Natural killer cell (primary cell): ENCODE data around the gene DGLUCY. TPM values are rescaled to one million over a fixed set of nuclear protein-coding genes. Genes with fewer than 3 reads are reported as not detected.

ENCODE experiments used
- ATAC-seq, 3 donors: fragments of 150-1000 bp in 2 of 3; fragments of 200-7000 bp in 1 of 3; cut with Tn5 transposase; 1 replicate in 1 of 3; 2 replicates in 2 of 3; pipeline ENCODE4 v1.10.0; 2021; ENCODE audit warnings: mild to moderate bottlenecking in 2 of 3, moderate library complexity in 2 of 3
- DNase-seq, 2 donors: peaks; one replicate each; pipeline versions ENCODE4 v3.0.0 to v3.0.0-alpha.2; 2013 to 2021; ENCODE audit warnings: mixed read lengths in 1 of 2
- H3K27ac ChIP-seq: one replicate; pipeline ENCODE4 v1.5.1; 2013; ENCODE audit warnings: mild to moderate bottlenecking, low read length
- H3K27me3 ChIP-seq: one replicate; pipeline ENCODE4 v1.6.1; 2013; ENCODE audit warnings: low read length; ENCODE audit not compliant: control insufficient read depth, insufficient read depth
- H3K36me3 ChIP-seq: one replicate; pipeline ENCODE4 v1.6.1; 2013; ENCODE audit warnings: low read length; ENCODE audit not compliant: control insufficient read depth, insufficient read depth
- H3K4me1 ChIP-seq: one replicate; pipeline ENCODE4 v1.6.1; 2013; ENCODE audit warnings: low read length; ENCODE audit not compliant: control insufficient read depth, insufficient read depth
- H3K4me3 ChIP-seq: one replicate; pipeline ENCODE4 v1.5.1; 2013; ENCODE audit warnings: low read length
- H3K9me3 ChIP-seq: one replicate; pipeline ENCODE4 v1.6.1; 2013; ENCODE audit warnings: low read length; ENCODE audit not compliant: control insufficient read depth, insufficient read depth
- H3K27ac Mint-ChIP-seq, 2 donors: one replicate each; pipeline ENCODE4 v1.8.0; 2022; ENCODE audit warnings: mild to moderate bottlenecking in 2 of 2, mixed read lengths in 2 of 2, moderate library complexity in 1 of 2
- H3K27me3 Mint-ChIP-seq, 2 donors: one replicate each; pipeline ENCODE4 v1.8.0; 2022; ENCODE audit warnings: low read depth in 2 of 2, mixed read lengths in 2 of 2
- H3K36me3 Mint-ChIP-seq: one replicate; pipeline ENCODE4 v1.8.0; 2022; ENCODE audit warnings: mixed read lengths
- H3K4me1 Mint-ChIP-seq, 2 donors: one replicate each; pipeline ENCODE4 v1.8.0; 2022; ENCODE audit warnings: mixed read lengths in 2 of 2
- H3K4me3 Mint-ChIP-seq: one replicate; pipeline ENCODE4 v1.8.0; 2022; ENCODE audit warnings: mild to moderate bottlenecking, moderate library complexity, mixed read lengths
- H3K9me3 Mint-ChIP-seq, 2 donors: one replicate each; pipeline ENCODE4 v1.8.0; 2022; ENCODE audit warnings: mixed read lengths in 2 of 2
- CTCF ChIP-seq: fragments of 200-600 bp; IDR thresholded peaks from one replicate; pipeline ENCODE4 v1.8.0; 2022; ENCODE audit warnings: antibody characterized with exemption
- WGBS: methylation state at CpG from one replicate; pipeline ENCODE4 v1.1.7; 2013; ENCODE audit warnings: missing lambda C conversion rate; ENCODE audit not compliant: insufficient coverage; 5-methylcytosine and 5-hydroxymethylcytosine counted together
- intact Hi-C: fragments of 100-400 bp; cut with micrococcal nuclease; formaldehyde crosslinking; loops from one replicate; pipeline ENCODE4 v1.14.2; 2022
- total RNA-seq, 4 donors: library from RNA; stranded (reverse); fragments of 120-200 nt in 1 of 4; gene quantifications; one replicate each; pipeline versions ENCODE4 v1.2.3 to v1.2.4, GENCODE V29; 2013 to 2022

The DGLUCY gene
- total RNA-seq, 3 donors from 2014 or later (not counting 1 experiment from before 2014, with no cell fraction given) = 108 to 142 (median 110) TPM

DNA sequence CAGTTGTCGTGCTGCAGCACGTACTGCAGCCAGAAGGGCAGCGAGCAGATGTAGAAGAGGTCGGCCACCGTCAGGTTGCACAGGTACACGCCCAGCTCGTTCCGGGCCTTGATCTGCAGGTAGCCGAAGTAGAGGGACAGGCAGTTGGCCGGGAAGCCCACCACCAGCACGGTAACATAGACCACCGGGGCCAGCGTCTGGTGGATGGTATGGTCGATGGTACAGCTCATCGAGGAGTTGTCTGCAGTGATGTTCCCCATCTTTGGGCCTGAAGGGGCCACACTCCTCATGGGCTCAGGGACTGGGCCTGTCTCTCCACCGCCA, 120.9 kb downstream of the DGLUCY start:
- H3K27ac ChIP-seq = no peak overlapping the region
- Mint-ChIP-seq H3K9me3 (peaks cover 0 to 2% of the 10 kb centered on the region in 2 donors), H3K27ac (peak overlapping the region; percentile 57 to 65), H3K27me3 (no peaks in the 10 kb centered on the region), H3K4me1 (peaks cover 65 to 78% of the 10 kb centered on the region in 2 donors), H3K4me3 (no peak overlapping the region), H3K36me3 (peaks cover 7% of the 10 kb centered on the region)
- no peak for ATAC-seq
- no peaks in the 10 kb centered on the region for H3K9me3 ChIP-seq
- no peak for DNase-seq
- intact Hi-C loops = no loop called here
- H3K4me1 ChIP-seq = peaks cover 64% of the 10 kb centered on the region
- TF ChIP-seq CTCF = no peak
- H3K4me3 ChIP-seq = no peak overlapping the region
- WGBS = 97% methylated on average over 16 of the region's 16 CpGs
- H3K36me3 ChIP-seq = peaks cover 29% of the 10 kb centered on the region
- H3K27me3 ChIP-seq = no peaks in the 10 kb centered on the region

GRCh38 chr14:91235841-91236240, 122.0 kb downstream of the DGLUCY start:
- H3K9me3 Mint-ChIP-seq = no peaks in the 10 kb centered on the region
- no peak for ATAC-seq
- H3K36me3 Mint-ChIP-seq = peaks cover 7% of the 10 kb centered on the region
- H3K27me3 Mint-ChIP-seq = no peaks in the 10 kb centered on the region
- intact Hi-C loops = no loop called here
- WGBS = 92% methylated on average over 6 of the region's 7 CpGs
- H3K4me1 Mint-ChIP-seq = peaks cover 65 to 77% of the 10 kb centered on the region in 2 donors
- Histone ChIP-seq H3K4me3 (no peak overlapping the region), H3K36me3 (peaks cover 29% of the 10 kb centered on the region), H3K4me1 (peaks cover 61% of the 10 kb centered on the region), H3K27me3 (no peaks in the 10 kb centered on the region), H3K9me3 (no peaks in the 10 kb centered on the region), H3K27ac (no peak overlapping the region)
- H3K4me3 Mint-ChIP-seq = no peak overlapping the region
- no peak for TF ChIP-seq CTCF
- DNase-seq = no peak
- peak overlapping the region; percentile 29 to 65 for H3K27ac Mint-ChIP-seq

GRCh38 chr14:91237219-91237618, 123.3 kb downstream of the DGLUCY start:
- H3K4me1 ChIP-seq = peaks cover 60% of the 10 kb centered on the region
- H3K27ac ChIP-seq = no peak overlapping the region
- no peaks in the 10 kb centered on the region for H3K27me3 ChIP-seq
- H3K9me3 Mint-ChIP-seq = no peaks in the 10 kb centered on the region
- peaks cover 29% of the 10 kb centered on the region for H3K36me3 ChIP-seq
- H3K4me3 Mint-ChIP-seq = peak overlapping the region; percentile 4
- H3K27me3 Mint-ChIP-seq = no peaks in the 10 kb centered on the region
- DNase-seq (no peak), ATAC-seq (no peak)
- TF ChIP-seq CTCF = no peak
- H3K4me3 ChIP-seq = no peak overlapping the region
- 96% methylated on average over 6 of the region's 7 CpGs for WGBS
- peak overlapping the region; percentile 8 to 86 for H3K27ac Mint-ChIP-seq
- peaks cover 7% of the 10 kb centered on the region for H3K36me3 Mint-ChIP-seq
- peaks cover 65 to 77% of the 10 kb centered on the region in 2 donors for H3K4me1 Mint-ChIP-seq
- no peaks in the 10 kb centered on the region for H3K9me3 ChIP-seq
- intact Hi-C loops = no loop called here

GRCh38 chr14:91238085-91238484, 124.2 kb downstream of the DGLUCY start:
- Histone ChIP-seq H3K4me3 (no peak overlapping the region), H3K9me3 (no peaks in the 10 kb centered on the region), H3K27me3 (no peaks in the 10 kb centered on the region), H3K27ac (no peak overlapping the region), H3K36me3 (peaks cover 27% of the 10 kb centered on the region), H3K4me1 (peaks cover 59% of the 10 kb centered on the region)
- ATAC-seq (no peak), DNase-seq (no peak)
- H3K9me3 Mint-ChIP-seq = no peaks in the 10 kb centered on the region
- TF ChIP-seq CTCF = no peak
- H3K27ac Mint-ChIP-seq = peak overlapping the region; percentile 86 to 90
- no peaks in the 10 kb centered on the region for H3K27me3 Mint-ChIP-seq
- 73% methylated on average over 3 of the region's 4 CpGs for WGBS
- H3K4me3 Mint-ChIP-seq = no peak overlapping the region
- peaks cover 68 to 80% of the 10 kb centered on the region in 2 donors for H3K4me1 Mint-ChIP-seq
- intact Hi-C loops = no loop called here
- H3K36me3 Mint-ChIP-seq = peaks cover 7% of the 10 kb centered on the region
